ENCODE measurements around the gene RANBP6.
"Not testable (repeated sequence)": the region's sequence is repeated elsewhere in the genome, so short reads cannot be mapped to it uniquely, and the experiment has no call there.

The RANBP6 gene

GRCh38 chr9:6015278-6016157 is at the start of gene RANBP6:
RANBP6 (minus strand) TSS chr9:6015624; CDS start chr9:6015607, 17 bp downstream.
- peak; percentile 85 to 89 (median 87) for DNase-seq (ENCODE audit: low read depth in 2 of 3, low spot score in 1 of 3)

- not testable (repeated sequence) for DNase-seq (ENCODE audit: low read depth in 2 of 3, low spot score in 1 of 3)
Measured at GRCh38 chr9:6063146-6063545, 47.7 kb upstream of the RANBP6 start.

- no peak for DNase-seq (ENCODE audit: low read depth in 2 of 3, low spot score in 1 of 3)
Measured at GRCh38 chr9:6055666-6056065, 40.2 kb upstream of the RANBP6 start.

- peak in 1 of 3 donors; percentile 68 for DNase-seq (ENCODE audit: low read depth in 2 of 3, low spot score in 1 of 3)
Measured at GRCh38 chr9:6055216-6055615, 39.8 kb upstream of the RANBP6 start.

GRCh38 chr9:6054280-6055099 is 39.1 kb upstream of the RANBP6 start:
- DNase-seq (ENCODE audit: low read depth in 2 of 3, low spot score in 1 of 3), result peak; percentile 20 to 57 (median 52)

- DNase-seq (ENCODE audit: low read depth in 2 of 3, low spot score in 1 of 3), result no peak
Measured at GRCh38 chr9:6052293-6052919, 37.0 kb upstream of the RANBP6 start.

GRCh38 chr9:6051511-6051950 is 36.1 kb upstream of the RANBP6 start:
- DNase-seq (ENCODE audit: low read depth in 2 of 3, low spot score in 1 of 3), result no peak

- DNase-seq (ENCODE audit: low read depth in 2 of 3, low spot score in 1 of 3), result peak in 2 of 3 donors; percentile 25 to 42
Measured at GRCh38 chr9:6049798-6050197, 34.4 kb upstream of the RANBP6 start.

GRCh38 chr9:6048039-6048438 is 32.6 kb upstream of the RANBP6 start:
- DNase-seq (ENCODE audit: low read depth in 2 of 3, low spot score in 1 of 3), result no peak

GRCh38 chr9:6047020-6047419 is 31.6 kb upstream of the RANBP6 start:
- DNase-seq (ENCODE audit: low read depth in 2 of 3, low spot score in 1 of 3), result no peak

- DNase-seq (ENCODE audit: low read depth in 2 of 3, low spot score in 1 of 3), result no peak
Measured at GRCh38 chr9:6045364-6045763, 29.9 kb upstream of the RANBP6 start.

GRCh38 chr9:6040077-6040476 is 24.7 kb upstream of the RANBP6 start:
- DNase-seq (ENCODE audit: low read depth in 2 of 3, low spot score in 1 of 3), result no peak

GRCh38 chr9:6036391-6036790 is 21.0 kb upstream of the RANBP6 start:
- DNase-seq (ENCODE audit: low read depth in 2 of 3, low spot score in 1 of 3), result no peak

- no peak for DNase-seq (ENCODE audit: low read depth in 2 of 3, low spot score in 1 of 3)
Measured at GRCh38 chr9:6034954-6035353, 19.5 kb upstream of the RANBP6 start.

- DNase-seq (ENCODE audit: low read depth in 2 of 3, low spot score in 1 of 3), result no peak
Measured at GRCh38 chr9:6029604-6030274, 14.3 kb upstream of the RANBP6 start.

- no peak for DNase-seq (ENCODE audit: low read depth in 2 of 3, low spot score in 1 of 3)
Measured at GRCh38 chr9:6024035-6024554, 8.7 kb upstream of the RANBP6 start.

- DNase-seq (ENCODE audit: low read depth in 2 of 3, low spot score in 1 of 3), result not testable (repeated sequence)
Measured at GRCh38 chr9:6016975-6017374, 1.6 kb upstream of the RANBP6 start.

- peak in 1 of 3 donors; percentile 24 for DNase-seq (ENCODE audit: low read depth in 2 of 3, low spot score in 1 of 3)
Measured at GRCh38 chr9:6014670-6015270, 654 bp downstream of the RANBP6 start.

GRCh38 chr9:6008169-6008979 is 7.0 kb downstream of the RANBP6 start:
- DNase-seq (ENCODE audit: low read depth in 2 of 3, low spot score in 1 of 3), result peak; percentile 87 to 91 (median 88)
